OCI-LY3 (cell line): ENCODE results near the gene ADRA2B.
"Not testable (repeated sequence)": the region's sequence is repeated elsewhere in the genome, so short reads cannot be mapped to it uniquely, and the experiment has no call there.

Source experiments
- H2AFZ ChIP-seq: fragments of 200-600, 300-600 bp; shearing (Covaris generic); 2 replicates; pipeline ENCODE4 v1.6.0; 2014; ENCODE audit warnings: antibody characterized with exemption, low read depth, low read length
- H3K27ac ChIP-seq: fragments of 200-600, 300-600 bp; sonication (generic); 2 replicates; pipeline ENCODE4 v1.5.1; 2014; ENCODE audit warnings: mild to moderate bottlenecking, low read length, moderate library complexity, mixed read lengths
- H3K27me3 ChIP-seq: fragments of 200-600, 300-600 bp; sonication (generic); 2 replicates; pipeline ENCODE4 v1.6.1; 2014; ENCODE audit warnings: low read depth, low read length, mixed read lengths
- H3K36me3 ChIP-seq: fragments of 200-600, 300-600 bp; sonication (generic); replicated peaks from 2 replicates; pipeline ENCODE3; 2014; ENCODE audit warnings: low read depth, low read length, mixed read lengths
- H3K4me1 ChIP-seq: fragments of 300-600, 200-600 bp; sonication (generic); 2 replicates; pipeline ENCODE4 v1.6.1; 2014; ENCODE audit warnings: low read length, mixed read lengths
- H3K4me2 ChIP-seq: fragments of 200-600, 300-600 bp; sonication (generic); 2 replicates; pipeline ENCODE4 v1.6.1; 2014; ENCODE audit warnings: low read length, mixed read lengths
- H3K4me3 ChIP-seq: fragments of 300-600, 200-600 bp; sonication (generic); 2 replicates; pipeline ENCODE4 v1.5.1; 2014; ENCODE audit warnings: antibody characterized with exemption, mild to moderate bottlenecking, low read length, moderate library complexity
- H3K79me2 ChIP-seq: fragments of 300-600, 200-600 bp; shearing (Covaris generic); 2 replicates; pipeline ENCODE4 v1.6.1; 2014; ENCODE audit warnings: mild to moderate bottlenecking, low read length, mixed read lengths
- H3K9ac ChIP-seq: fragments of 300-600, 200-600 bp; shearing (Covaris generic); 2 replicates; pipeline ENCODE4 v1.6.0; 2014; ENCODE audit warnings: mild to moderate bottlenecking, low read length, moderate library complexity
- H3K9me3 ChIP-seq: fragments of 200-600, 300-600 bp; shearing (Covaris generic); 2 replicates; pipeline ENCODE4 v1.6.1; 2014; ENCODE audit warnings: low read length, mixed read lengths; ENCODE audit not compliant: insufficient read depth
- H4K20me1 ChIP-seq: fragments of 200-600, 300-600 bp; sonication (generic); 2 replicates; pipeline ENCODE4 v1.6.1; 2016; ENCODE audit warnings: low read length, mixed read lengths; ENCODE audit not compliant: insufficient read depth
- CTCF ChIP-seq: fragments of 200-600, 300-600 bp; sonication (generic); IDR thresholded peaks from 2 replicates; pipeline ENCODE4 v1.5.1; 2014; ENCODE audit warnings: antibody characterized with exemption, low read length, low read depth
- EZH2phosphoT487 ChIP-seq: fragments of 200-600 bp; shearing (Covaris generic); IDR thresholded peaks from 2 replicates; pipeline ENCODE4 v1.6.1; 2018; ENCODE audit warnings: antibody characterized with exemption, mixed run types, low read depth

ADRA2B gene

GRCh38 chr2:96087130-96087529 lies 29.2 kb downstream of the ADRA2B start:
- no peak overlapping the region for H3K27ac ChIP-seq
- no peaks in the 10 kb centered on the region for H3K79me2 ChIP-seq
- H3K36me3 ChIP-seq = no peaks in the 10 kb centered on the region
- no peak overlapping the region for H3K4me2 ChIP-seq
- no peak overlapping the region for H3K4me3 ChIP-seq
- H4K20me1 ChIP-seq = no peaks in the 10 kb centered on the region
- H3K9me3 ChIP-seq = no peaks in the 10 kb centered on the region
- H3K27me3 ChIP-seq = peaks cover 11% of the 10 kb centered on the region; the same call in 1 of the 2 replicates
- TF ChIP-seq EZH2phosphoT487 (no peak), CTCF (no peak)
- no peak overlapping the region for H3K9ac ChIP-seq
- no peak overlapping the region for H2AFZ ChIP-seq
- no peaks in the 10 kb centered on the region for H3K4me1 ChIP-seq

GRCh38 chr2:96085541-96086355 lies 30.6 kb downstream of the ADRA2B start:
- no peak for TF ChIP-seq CTCF
- TF ChIP-seq EZH2phosphoT487 = no peak
- Histone ChIP-seq H3K9ac (no peak overlapping the region), H3K27ac (no peak overlapping the region), H3K9me3 (no peaks in the 10 kb centered on the region), H3K4me2 (no peak overlapping the region), H3K36me3 (no peaks in the 10 kb centered on the region), H3K4me1 (no peaks in the 10 kb centered on the region), H4K20me1 (no peaks in the 10 kb centered on the region), H2AFZ (no peak overlapping the region), H3K79me2 (no peaks in the 10 kb centered on the region), H3K4me3 (no peak overlapping the region), H3K27me3 (peaks cover 11% of the 10 kb centered on the region; the same call in 1 of the 2 replicates)

GRCh38 chr2:96084858-96085518 lies 31.4 kb downstream of the ADRA2B start:
- H3K4me1 ChIP-seq, H3K9ac ChIP-seq, H3K27ac ChIP-seq: not testable (repeated sequence)

GRCh38 chr2:96083989-96084857 lies 32.1 kb downstream of the ADRA2B start:
- Histone ChIP-seq H3K4me3 (no peak overlapping the region), H3K4me1 (no peaks in the 10 kb centered on the region), H3K9me3 (no peaks in the 10 kb centered on the region), H3K4me2 (no peak overlapping the region), H3K27me3 (peaks cover 11% of the 10 kb centered on the region; the same call in 1 of the 2 replicates), H3K79me2 (no peaks in the 10 kb centered on the region), H3K9ac (no peak overlapping the region), H4K20me1 (no peaks in the 10 kb centered on the region), H3K27ac (no peak overlapping the region), H3K36me3 (no peaks in the 10 kb centered on the region), H2AFZ (no peak overlapping the region)
- TF ChIP-seq EZH2phosphoT487 = no peak
- TF ChIP-seq CTCF = no peak

More at GRCh38 chr2:96084858-96085518, 31.4 kb downstream of the ADRA2B start:
- not testable (repeated sequence) for H3K4me2 ChIP-seq, H4K20me1 ChIP-seq, H2AFZ ChIP-seq, H3K36me3 ChIP-seq, H3K79me2 ChIP-seq, H3K4me3 ChIP-seq, H3K9me3 ChIP-seq
- H3K27me3 ChIP-seq = peaks cover 11% of the 10 kb centered on the region; the same call in 1 of the 2 replicates
